Colonic mucosa (tissue), 4 donors: ENCODE data around the gene HLA-DRB5. TPM values are rescaled to one million over a fixed set of nuclear protein-coding genes. Genes with fewer than 3 reads are reported as not detected.

ENCODE experiments used
- DNase-seq: peaks from one replicate; pipeline ENCODE4 v3.0.0-alpha.2; 2020
- H3K27ac ChIP-seq: fragments of 200-600 bp; one replicate; pipeline ENCODE4 v1.8.0; 2021
- H3K27me3 ChIP-seq: fragments of 200-600 bp; one replicate; pipeline ENCODE4 v1.8.0; 2021
- H3K36me3 ChIP-seq: fragments of 200-600 bp; one replicate; pipeline ENCODE4 v1.8.0; 2021
- H3K4me1 ChIP-seq: fragments of 200-600 bp; one replicate; pipeline ENCODE4 v1.8.0; 2021; ENCODE audit warnings: mild to moderate bottlenecking
- H3K4me3 ChIP-seq: fragments of 200-600 bp; one replicate; pipeline ENCODE4 v1.8.0; 2021
- H3K9ac ChIP-seq, 2 donors: one replicate each; pipeline ENCODE4 v1.7.0; 2013; ENCODE audit warnings: control low read depth in 2 of 2, low read depth in 2 of 2, low read length in 2 of 2
- H3K9me3 ChIP-seq: fragments of 200-600 bp; one replicate; pipeline ENCODE4 v1.8.0; 2021
- CTCF ChIP-seq: fragments of 200-600 bp; IDR thresholded peaks from one replicate; pipeline ENCODE4 v1.8.0; 2022; ENCODE audit warnings: antibody characterized with exemption, mild to moderate bottlenecking
- intact Hi-C: fragments of 100-400 bp; cut with DNase I; formaldehyde crosslinking; loops from one replicate; pipeline ENCODE4 v1.14.1; 2022
- total RNA-seq, 2 donors: library from RNA; stranded (reverse); fragmentation: NEBNext Ultra II Directional in 1 of 2; extraction: Animal tissue kit (Norgen Biotek cat#: 25700) in 1 of 2; gene quantifications; one replicate each; pipeline ENCODE4 v1.2.1, GENCODE V29; 2021
- donor health status: healthy.
- donor health status: DM: no; HTN: no; CAD: no.
- donor health status: DM: no; HTN: no; CAD: no.

HLA-DRB5 gene
- total RNA-seq, 2 donors from 2014 or later = 4.8 to 26.7 TPM

GRCh38 chr6:32522302-32523047 lies 7.6 kb downstream of the HLA-DRB5 start:
- Histone ChIP-seq H3K27ac (no peak overlapping the region), H3K4me1 (no peaks in the 10 kb centered on the region), H3K9me3 (no peaks in the 10 kb centered on the region), H3K27me3 (no peaks in the 10 kb centered on the region), H3K9ac (no peak overlapping the region), H3K4me3 (no peak overlapping the region), H3K36me3 (no peaks in the 10 kb centered on the region)
- intact Hi-C loops = loop anchor here (10.0 kb wide), 1 partner anchor 62 kb away; the partner anchor contains the start of gene HLA-DRB1
- no peak for TF ChIP-seq CTCF
- DNase-seq = no peak

GRCh38 chr6:32519910-32520258 lies 10.2 kb downstream of the HLA-DRB5 start:
- Histone ChIP-seq H3K27me3 (no peaks in the 10 kb centered on the region), H3K9me3 (no peaks in the 10 kb centered on the region), H3K9ac (no peak overlapping the region), H3K4me1 (no peaks in the 10 kb centered on the region), H3K27ac (no peak overlapping the region), H3K4me3 (no peak overlapping the region), H3K36me3 (no peaks in the 10 kb centered on the region)
- intact Hi-C loops = loop anchor here (10.0 kb wide), 1 partner anchor 65 kb away; the partner anchor contains the start of gene HLA-DRB1
- no peak for DNase-seq
- no peak for TF ChIP-seq CTCF

DNA sequence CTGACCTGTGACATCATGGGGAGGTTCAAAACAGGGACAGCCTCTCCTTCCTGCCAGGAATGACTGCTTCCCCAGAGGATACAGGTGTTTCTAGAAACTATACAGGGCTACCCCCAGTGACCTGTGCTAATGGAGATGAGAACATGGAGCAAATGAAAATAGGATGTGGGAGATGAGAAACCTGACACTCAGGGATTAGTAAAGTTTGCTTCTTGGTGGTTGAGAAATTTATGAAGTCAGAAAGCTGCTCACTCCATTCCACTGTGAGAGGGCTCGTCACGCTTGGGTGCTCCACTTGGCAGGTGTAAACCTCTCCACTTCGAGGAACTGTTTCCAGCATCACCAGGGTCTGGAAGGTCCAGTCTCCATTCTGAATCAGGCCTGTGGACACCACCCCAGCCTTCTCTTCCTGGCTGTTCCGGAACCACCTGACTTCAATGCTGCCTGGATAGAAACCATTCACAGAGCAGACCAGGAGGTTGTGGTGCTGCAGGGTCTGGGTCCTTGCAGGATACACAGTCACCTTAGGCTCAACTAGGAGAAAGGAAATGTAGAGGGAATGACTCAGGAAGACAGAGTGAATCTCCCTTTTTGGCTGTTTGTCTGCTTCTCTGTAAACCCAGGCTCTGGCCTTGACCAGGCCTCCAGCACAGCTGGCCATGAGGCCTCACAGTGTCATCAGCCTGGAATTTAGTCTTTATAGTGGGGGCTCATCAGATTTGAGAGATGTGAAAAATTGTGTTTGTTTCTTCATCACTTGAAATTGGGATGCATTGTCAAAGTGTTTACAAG lies 10.8 kb downstream of the HLA-DRB5 start:
- no peak overlapping the region for H3K27ac ChIP-seq
- intact Hi-C loops = no loop called here

GRCh38 chr6:32517654-32518445 lies 12.2 kb downstream of the HLA-DRB5 start:
- intact Hi-C loops = no loop called here
- Histone ChIP-seq H3K9ac (no peak overlapping the region), H3K36me3 (no peaks in the 10 kb centered on the region), H3K9me3 (no peaks in the 10 kb centered on the region), H3K4me1 (no peaks in the 10 kb centered on the region), H3K4me3 (no peak overlapping the region), H3K27me3 (no peaks in the 10 kb centered on the region), H3K27ac (no peak overlapping the region)
- TF ChIP-seq CTCF = no peak
- DNase-seq = no peak

More for the DNA sequence above, 10.8 kb downstream of the HLA-DRB5 start:
- Histone ChIP-seq H3K27me3 (no peaks in the 10 kb centered on the region), H3K4me3 (no peak overlapping the region), H3K36me3 (no peaks in the 10 kb centered on the region), H3K9ac (no peak overlapping the region), H3K9me3 (no peaks in the 10 kb centered on the region), H3K4me1 (no peaks in the 10 kb centered on the region)
- DNase-seq = no peak
- TF ChIP-seq CTCF = no peak

GRCh38 chr6:32501016-32501415 lies 29.1 kb downstream of the HLA-DRB5 start:
- H3K27ac ChIP-seq = no peak overlapping the region
- no peak for TF ChIP-seq CTCF
- H3K4me1 ChIP-seq = no peaks in the 10 kb centered on the region
- no peaks in the 10 kb centered on the region for H3K9me3 ChIP-seq
- intact Hi-C loops = no loop called here
- H3K27me3 ChIP-seq = no peaks in the 10 kb centered on the region
- no peak overlapping the region for H3K9ac ChIP-seq
- DNase-seq = no peak
- no peak overlapping the region for H3K4me3 ChIP-seq
- no peaks in the 10 kb centered on the region for H3K36me3 ChIP-seq
